ENCODE measurements around the gene CSTF1.

- TF ChIP-seq TCF4 (CRISPR knock-in tag; IDR thresholded peaks at IDR 0.05; ENCODE audit: borderline replicate concordance) (no peak), ESRRG (CRISPR knock-in tag; IDR thresholded peaks at IDR 0.05) (no peak), BACH2 (CRISPR knock-in tag; IDR thresholded peaks at IDR 0.05; ENCODE audit: borderline replicate concordance) (no peak), ZFP3 (CRISPR knock-in tag; IDR thresholded peaks at IDR 0.05) (no peak), ZFP30 (CRISPR knock-in tag; IDR thresholded peaks at IDR 0.05) (no peak), PPARA (CRISPR knock-in tag; IDR thresholded peaks at IDR 0.05; ENCODE audit: borderline replicate concordance) (no peak), CSDC2 (CRISPR knock-in tag; IDR thresholded peaks at IDR 0.05) (no peak), ARNTL (CRISPR knock-in tag; IDR thresholded peaks at IDR 0.05; ENCODE audit: borderline replicate concordance, low read depth) (no peak), PATZ1 (CRISPR knock-in tag; IDR thresholded peaks at IDR 0.05; ENCODE audit: borderline replicate concordance) (no peak), POU6F1 (CRISPR knock-in tag; IDR thresholded peaks at IDR 0.05; ENCODE audit: borderline replicate concordance, low read depth) (no peak), SNAI2 (CRISPR knock-in tag; IDR thresholded peaks at IDR 0.05) (no peak), CSRNP3 (CRISPR knock-in tag; IDR thresholded peaks at IDR 0.05) (no peak), ZNF565 (CRISPR knock-in tag; conservative IDR thresholded peaks at IDR 0.05; ENCODE audit: low read depth) (no peak)
Measured at GRCh38 chr20:56368351-56369134, 23.9 kb upstream of the CSTF1 start.
